ENCODE data around the gene BTBD16. TPM values are rescaled to one million over a fixed set of nuclear protein-coding genes. Genes with fewer than 3 reads are reported as not detected.

The BTBD16 gene
- total RNA-seq, 2 experiments from 2014 or later, result not detected

DNA sequence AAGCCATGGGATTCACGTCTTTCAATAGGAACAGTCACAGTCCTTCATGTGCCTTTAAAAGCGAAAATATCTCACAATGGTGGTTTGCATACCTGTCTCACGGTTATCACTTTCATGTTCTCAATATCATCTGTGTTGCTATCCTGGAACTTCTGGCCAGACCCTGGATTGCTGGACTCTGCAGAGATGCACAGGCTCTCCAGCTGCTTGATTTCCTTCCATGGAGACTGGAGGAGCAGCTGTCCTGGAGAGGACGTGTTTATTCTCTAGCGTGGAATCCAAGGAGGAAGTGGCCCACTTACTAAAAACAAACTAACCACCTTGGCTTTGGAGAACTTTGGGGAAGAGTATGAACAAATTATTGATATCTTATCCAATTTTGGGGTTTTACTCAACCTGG, 16.5 kb downstream of the BTBD16 start:
- peaks cover 1% of the 10 kb centered on the region for H3K27me3 Mint-ChIP-seq
- no peak for ATAC-seq
- no peak overlapping the region for H3K27ac Mint-ChIP-seq
- H3K4me1 Mint-ChIP-seq (ENCODE audit: low read depth), result no peaks in the 10 kb centered on the region
- ChIA-PET CTCF (interaction anchor here (1.4 to 1.7 kb wide), 2 partner anchors 20 to 147 kb away, joined by 5 to 6 read pairs; no protein-coding TSS in a partner anchor), POLR2A (no interaction called here)
- H3K9me3 Mint-ChIP-seq, result no peaks in the 10 kb centered on the region
- intact Hi-C loops (cut with micrococcal nuclease), result no loop called here
- no peaks in the 10 kb centered on the region for H3K36me3 Mint-ChIP-seq (ENCODE audit: low read depth)
- no peak for DNase-seq
- TF ChIP-seq CTCF (IDR thresholded peaks at IDR 0.05), result no peak
- H3K4me3 Mint-ChIP-seq, result no peak overlapping the region

DNA sequence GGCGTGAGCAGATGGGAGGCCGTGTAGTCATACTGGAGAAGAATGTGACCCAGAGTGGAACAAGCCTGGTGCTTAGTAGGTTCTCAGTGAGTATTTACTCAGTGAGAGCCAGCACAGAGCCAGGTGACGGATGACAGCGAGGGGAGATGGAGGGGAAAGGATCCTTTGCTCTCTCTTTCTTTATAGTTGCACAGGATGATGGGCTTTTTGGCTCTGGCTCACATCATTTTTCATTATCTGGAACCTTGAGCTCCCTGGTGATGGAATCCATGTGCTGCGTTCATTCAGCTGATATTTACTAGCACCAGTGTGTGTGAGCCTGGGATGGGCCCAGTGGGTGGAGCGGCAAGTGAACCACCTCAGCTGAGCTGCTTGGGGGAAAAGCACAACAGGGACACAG, 17.2 kb downstream of the BTBD16 start:
- intact Hi-C loops (cut with micrococcal nuclease), result no loop called here
- no peak for ATAC-seq
- Mint-ChIP-seq H3K27ac (no peak overlapping the region), H3K9me3 (no peaks in the 10 kb centered on the region), H3K4me1 (ENCODE audit: low read depth) (no peaks in the 10 kb centered on the region), H3K36me3 (ENCODE audit: low read depth) (no peaks in the 10 kb centered on the region), H3K27me3 (peaks cover 1% of the 10 kb centered on the region), H3K4me3 (no peak overlapping the region)
- no peak for TF ChIP-seq CTCF (IDR thresholded peaks at IDR 0.05)
- ChIA-PET POLR2A (no interaction called here), CTCF (interaction anchor here (1.4 kb wide), 1 partner anchor 20 kb away, joined by 6 read pairs; no protein-coding TSS in a partner anchor)
- DNase-seq, result no peak

GRCh38 chr10:122288917-122289316, 17.8 kb downstream of the BTBD16 start:
- ATAC-seq (no peak), DNase-seq (no peak)
- Mint-ChIP-seq H3K27me3 (peaks cover 1% of the 10 kb centered on the region), H3K9me3 (no peaks in the 10 kb centered on the region), H3K27ac (no peak overlapping the region), H3K36me3 (ENCODE audit: low read depth) (no peaks in the 10 kb centered on the region), H3K4me3 (no peak overlapping the region), H3K4me1 (ENCODE audit: low read depth) (no peaks in the 10 kb centered on the region)
- TF ChIP-seq CTCF (IDR thresholded peaks at IDR 0.05), result no peak
- intact Hi-C loops (cut with micrococcal nuclease), result no loop called here
- POLR2A ChIA-PET, result no interaction called here
- CTCF ChIA-PET, result interaction anchor here (1.1 to 1.4 kb wide), 2 partner anchors 10 to 21 kb away, joined by 4 to 6 read pairs; no protein-coding TSS in a partner anchor

DNA sequence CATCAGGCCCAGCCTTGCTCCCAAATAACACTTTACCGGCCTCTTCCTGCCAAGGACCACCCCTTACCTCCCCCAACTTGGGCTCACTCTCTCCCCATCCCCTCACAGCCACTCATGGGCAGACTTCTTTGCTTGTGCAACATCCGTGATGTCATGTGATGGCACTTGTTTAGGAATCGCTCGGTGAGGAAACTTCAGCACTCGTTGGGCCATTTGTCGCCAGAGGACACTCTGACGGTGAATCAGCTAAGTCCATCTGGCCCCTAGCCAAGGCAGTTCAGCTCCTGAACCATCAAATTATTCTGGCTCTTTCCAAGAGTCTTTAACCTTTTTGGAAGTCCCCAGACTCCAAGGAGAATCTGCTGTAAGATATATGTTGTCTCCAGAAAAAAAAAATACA, 19.2 kb downstream of the BTBD16 start:
- peaks cover 5% of the 10 kb centered on the region for H3K4me1 Mint-ChIP-seq (ENCODE audit: low read depth)
- intact Hi-C loops (cut with micrococcal nuclease), result no loop called here
- peaks cover 1% of the 10 kb centered on the region for H3K27me3 Mint-ChIP-seq
- no peak overlapping the region for H3K27ac Mint-ChIP-seq
- no peaks in the 10 kb centered on the region for H3K9me3 Mint-ChIP-seq
- ATAC-seq, result no peak
- POLR2A ChIA-PET, result no interaction called here
- no peak overlapping the region for H3K4me3 Mint-ChIP-seq
- H3K36me3 Mint-ChIP-seq (ENCODE audit: low read depth), result no peaks in the 10 kb centered on the region
- TF ChIP-seq CTCF (IDR thresholded peaks at IDR 0.05), result no peak
- DNase-seq, result no peak
- CTCF ChIA-PET, result no interaction called here

DNA sequence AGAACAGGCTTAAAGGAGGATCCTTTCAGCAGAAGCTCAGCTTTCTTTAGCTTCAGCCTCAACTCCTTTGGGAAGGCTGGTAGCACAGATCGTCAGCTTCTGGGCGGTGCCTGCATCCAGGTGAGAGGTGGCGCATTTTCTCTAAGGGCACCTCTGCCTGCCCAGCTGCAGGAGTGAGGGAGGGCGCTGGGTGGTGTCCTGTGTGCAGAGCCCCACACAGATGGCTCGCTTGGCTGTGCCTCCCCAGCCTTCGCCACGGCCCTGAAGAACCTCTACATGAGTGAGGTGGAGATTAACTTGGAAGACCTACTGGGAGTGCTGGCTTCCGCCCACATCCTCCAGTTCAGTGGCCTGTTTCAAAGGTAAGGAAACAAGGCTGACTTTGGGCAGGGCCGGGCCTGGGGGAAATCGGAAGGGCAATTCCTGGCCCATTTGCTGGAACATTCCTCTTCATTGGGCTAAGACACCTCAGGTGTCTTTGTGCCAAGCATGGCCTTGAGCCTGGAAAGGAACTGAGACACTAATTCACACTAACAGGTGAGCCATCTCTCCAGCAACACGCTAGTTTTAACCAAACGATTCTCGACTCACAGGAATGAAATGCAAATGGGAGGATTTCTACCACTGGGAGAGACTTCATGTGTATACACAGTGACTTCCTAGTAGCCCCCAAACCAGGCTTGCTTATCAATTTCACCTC, 19.9 kb downstream of the BTBD16 start:
- H3K36me3 Mint-ChIP-seq (ENCODE audit: low read depth), result no peaks in the 10 kb centered on the region
- TF ChIP-seq CTCF (IDR thresholded peaks at IDR 0.05), result no peak
- no peak for DNase-seq
- no peak overlapping the region for H3K27ac Mint-ChIP-seq
- POLR2A ChIA-PET, result no interaction called here
- H3K9me3 Mint-ChIP-seq, result no peaks in the 10 kb centered on the region
- intact Hi-C loops (cut with micrococcal nuclease), result no loop called here
- peaks cover 1% of the 10 kb centered on the region for H3K27me3 Mint-ChIP-seq
- CTCF ChIA-PET, result no interaction called here
- H3K4me1 Mint-ChIP-seq (ENCODE audit: low read depth), result peaks cover 6% of the 10 kb centered on the region
- H3K4me3 Mint-ChIP-seq, result no peak overlapping the region
- ATAC-seq, result no peak

Data from activated CD8-positive, alpha-beta T cell treated with anti-CD3 and anti-CD28 coated beads for 36 hours (primary cell).